ENCODE results near the gene RAB17. TPM values are rescaled to one million over a fixed set of nuclear protein-coding genes. Genes with fewer than 3 reads are reported as not detected.

Gene RAB17
- total and polyA plus RNA-seq, 2 of the 4 experiments (the other 2 are of a cell fraction) = 0.41 TPM; not detected in 1

DNA sequence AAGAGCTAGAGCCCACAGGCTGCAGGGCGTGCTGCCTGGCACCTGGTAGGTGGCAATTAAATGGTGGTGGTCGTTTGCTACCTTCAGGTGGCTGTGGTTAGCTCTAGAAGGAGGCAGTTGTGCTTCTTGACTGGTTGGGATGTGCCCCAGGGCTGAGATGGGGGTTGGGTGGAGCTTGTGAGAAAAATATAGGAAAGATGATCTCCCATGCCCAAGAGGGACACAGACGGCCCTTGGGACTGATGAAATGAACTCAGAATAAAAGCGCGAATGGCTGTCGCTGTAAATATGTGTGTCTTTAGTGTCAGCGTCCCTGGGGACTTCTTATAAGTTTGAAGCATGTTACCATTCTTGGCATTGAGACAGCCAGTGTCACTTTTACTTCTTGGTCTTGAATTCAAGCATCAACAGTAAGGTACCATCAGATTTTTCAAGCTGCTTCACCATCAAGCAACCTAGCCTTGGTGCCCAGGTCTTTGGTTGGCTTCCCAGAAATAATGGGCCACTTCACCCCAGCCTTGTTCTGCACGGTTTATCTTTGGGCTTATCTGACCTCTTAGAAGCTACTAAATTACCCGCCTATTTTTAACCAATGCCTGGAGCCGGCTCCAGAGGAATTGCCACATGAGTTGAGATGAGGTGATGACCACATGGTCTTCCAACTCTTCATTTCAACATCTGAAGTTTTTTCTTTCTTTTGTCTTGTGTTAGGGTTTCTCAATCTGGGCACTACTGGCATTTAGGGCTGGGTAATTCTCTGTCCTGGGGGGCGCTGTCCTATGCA, 48.7 kb upstream of the RAB17 start:
- intact Hi-C loops (cut with micrococcal nuclease) (no loop called here), dilution Hi-C loops (cut with HindIII; ENCODE audit: low sequenced_read_pairs, unreplicated experiment) (no loop called here), in situ Hi-C loops (cut with MboI; ENCODE audit: low sequenced_read_pairs) (no loop called here)
- DNase-seq (no peak), ATAC-seq (ENCODE audit: low read depth) (no peak)
- TF ChIP-seq SMC3 (IDR thresholded peaks at IDR 0.05; ENCODE audit: low read depth, low read length) = no peak
- TF ChIP-seq, protein P1, sequence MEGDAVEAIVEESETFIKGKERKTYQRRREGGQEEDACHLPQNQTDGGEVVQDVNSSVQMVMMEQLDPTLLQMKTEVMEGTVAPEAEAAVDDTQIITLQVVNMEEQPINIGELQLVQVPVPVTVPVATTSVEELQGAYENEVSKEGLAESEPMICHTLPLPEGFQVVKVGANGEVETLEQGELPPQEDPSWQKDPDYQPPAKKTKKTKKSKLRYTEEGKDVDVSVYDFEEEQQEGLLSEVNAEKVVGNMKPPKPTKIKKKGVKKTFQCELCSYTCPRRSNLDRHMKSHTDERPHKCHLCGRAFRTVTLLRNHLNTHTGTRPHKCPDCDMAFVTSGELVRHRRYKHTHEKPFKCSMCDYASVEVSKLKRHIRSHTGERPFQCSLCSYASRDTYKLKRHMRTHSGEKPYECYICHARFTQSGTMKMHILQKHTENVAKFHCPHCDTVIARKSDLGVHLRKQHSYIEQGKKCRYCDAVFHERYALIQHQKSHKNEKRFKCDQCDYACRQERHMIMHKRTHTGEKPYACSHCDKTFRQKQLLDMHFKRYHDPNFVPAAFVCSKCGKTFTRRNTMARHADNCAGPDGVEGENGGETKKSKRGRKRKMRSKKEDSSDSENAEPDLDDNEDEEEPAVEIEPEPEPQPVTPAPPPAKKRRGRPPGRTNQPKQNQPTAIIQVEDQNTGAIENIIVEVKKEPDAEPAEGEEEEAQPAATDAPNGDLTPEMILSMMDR (conservative IDR thresholded peaks at IDR 0.05; ENCODE audit: low read depth, low read length) = no peak
- TF ChIP-seq, protein P2, sequence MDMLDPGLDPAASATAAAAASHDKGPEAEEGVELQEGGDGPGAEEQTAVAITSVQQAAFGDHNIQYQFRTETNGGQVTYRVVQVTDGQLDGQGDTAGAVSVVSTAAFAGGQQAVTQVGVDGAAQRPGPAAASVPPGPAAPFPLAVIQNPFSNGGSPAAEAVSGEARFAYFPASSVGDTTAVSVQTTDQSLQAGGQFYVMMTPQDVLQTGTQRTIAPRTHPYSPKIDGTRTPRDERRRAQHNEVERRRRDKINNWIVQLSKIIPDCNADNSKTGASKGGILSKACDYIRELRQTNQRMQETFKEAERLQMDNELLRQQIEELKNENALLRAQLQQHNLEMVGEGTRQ (IDR thresholded peaks at IDR 0.05; ENCODE audit: low read depth, low read length) = no peak
- TF ChIP-seq MAFK (IDR thresholded peaks at IDR 0.05; ENCODE audit: low read depth, low read length) = no peak
- no peak for TF ChIP-seq RCOR1 (IDR thresholded peaks at IDR 0.05; ENCODE audit: insufficient replicate concordance, low read length)
- no peak for TF ChIP-seq CHD1 (IDR thresholded peaks at IDR 0.05; ENCODE audit: low read depth, low read length)
- TF ChIP-seq, protein P3, sequence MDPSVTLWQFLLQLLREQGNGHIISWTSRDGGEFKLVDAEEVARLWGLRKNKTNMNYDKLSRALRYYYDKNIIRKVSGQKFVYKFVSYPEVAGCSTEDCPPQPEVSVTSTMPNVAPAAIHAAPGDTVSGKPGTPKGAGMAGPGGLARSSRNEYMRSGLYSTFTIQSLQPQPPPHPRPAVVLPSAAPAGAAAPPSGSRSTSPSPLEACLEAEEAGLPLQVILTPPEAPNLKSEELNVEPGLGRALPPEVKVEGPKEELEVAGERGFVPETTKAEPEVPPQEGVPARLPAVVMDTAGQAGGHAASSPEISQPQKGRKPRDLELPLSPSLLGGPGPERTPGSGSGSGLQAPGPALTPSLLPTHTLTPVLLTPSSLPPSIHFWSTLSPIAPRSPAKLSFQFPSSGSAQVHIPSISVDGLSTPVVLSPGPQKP (IDR thresholded peaks at IDR 0.05; ENCODE audit: borderline replicate concordance, low read depth, low read length) = no peak
- TF ChIP-seq MAZ (IDR thresholded peaks at IDR 0.05; ENCODE audit: borderline replicate concordance, low read depth, low read length) = no peak
- no peak for TF ChIP-seq POLR2A (IDR thresholded peaks at IDR 0.05; ENCODE audit: low read depth, low read length)
- no peak for TF ChIP-seq MXI1 (IDR thresholded peaks at IDR 0.05; ENCODE audit: borderline replicate concordance, low read depth, low read length)
- TF ChIP-seq NFE2L2 (IDR thresholded peaks at IDR 0.05; ENCODE audit: low read depth, low read length) = no peak
- TF ChIP-seq FOS (IDR thresholded peaks at IDR 0.05; ENCODE audit: low read depth, low read length) = no peak
- no peak for TF ChIP-seq BHLHE40 (IDR thresholded peaks at IDR 0.05; ENCODE audit: low read depth, low read length)
- TF ChIP-seq RFX5 (IDR thresholded peaks at IDR 0.05; ENCODE audit: low read depth, low read length) = no peak
- no peak for TF ChIP-seq CEBPB (IDR thresholded peaks at IDR 0.05; ENCODE audit: low read depth, low read length)
- TF ChIP-seq RAD21 (IDR thresholded peaks at IDR 0.05; ENCODE audit: low read length) = no peak
- Histone ChIP-seq H4K8ac (ENCODE audit: low read depth in 2 of 2, low read length in 2 of 2) (no peak overlapping the region), H2BK5ac (ENCODE audit: low read depth, low read length, poor library complexity, severe bottlenecking) (no peak overlapping the region), H2AK9ac (replicated peaks; ENCODE audit: low read depth, low read length, poor library complexity) (no peak overlapping the region), H3K4me2 (ENCODE audit: low read depth, low read length) (no peak overlapping the region), H3K4me1 (ENCODE audit: control insufficient read depth, insufficient read depth, low read length) (no peaks in the 10 kb centered on the region; the same call in 1 of the 2 replicates), H3K9ac (ENCODE audit: low read depth, low read length) (no peak overlapping the region), H3K18ac (ENCODE audit: low read depth, low read length) (no peak overlapping the region), H2BK20ac (ENCODE audit: low read depth, low read length) (no peak overlapping the region), H2BK120ac (ENCODE audit: low read depth, low read length) (no peak overlapping the region), H2BK15ac (ENCODE audit: low read depth, low read length) (no peak overlapping the region), H3K9me3 (ENCODE audit: control insufficient read depth, insufficient read depth, low read length) (no peaks in the 10 kb centered on the region), H3K4ac (ENCODE audit: low read depth, low read length) (no peak overlapping the region), H4K20me1 (ENCODE audit: insufficient read depth, low read length) (peaks cover 46% of the 10 kb centered on the region), H3K4me3 (ENCODE audit: insufficient read depth, low read depth, low read length) (no peak overlapping the region), H4K91ac (ENCODE audit: insufficient read depth, low read depth, low read length) (no peak overlapping the region), H3K27me3 (ENCODE audit: control insufficient read depth, insufficient read depth, low read length) (no peaks in the 10 kb centered on the region), H3K14ac (replicated peaks; ENCODE audit: low read depth, low read length) (no peak overlapping the region), H3K23ac (ENCODE audit: low read depth, low read length) (no peak overlapping the region), H3K27ac (ENCODE audit: insufficient read depth, low read length) (no peak overlapping the region), H3K9me1 (ENCODE audit: insufficient read depth, low read length) (peaks cover 11% of the 10 kb centered on the region), H4K5ac (ENCODE audit: low read depth, low read length) (no peak overlapping the region), H3K56ac (ENCODE audit: extremely low read depth, insufficient read depth, low read length) (no peak overlapping the region), H3K79me1 (ENCODE audit: low read depth in 1 of 2, low read length in 2 of 2) (peaks cover 45 to 88% of the 10 kb centered on the region in 2 experiments), H2AK5ac (ENCODE audit: low read depth, low read length) (no peak overlapping the region), H3K36me3 (ENCODE audit: control insufficient read depth, insufficient read depth, low read length) (peaks cover 3% of the 10 kb centered on the region; the same call in 1 of the 2 replicates), H2AFZ (replicated peaks; ENCODE audit: low read length, poor library complexity) (no peak overlapping the region)
- BruUV-seq (replicated peaks) = no TSS peak
- 100% methylated on average over 2 of the region's 11 CpGs; no CpG with 5 or more reads in 1 of the 2 experiments for WGBS, 2 experiments (ENCODE audit: extremely low coverage in 2 of 2, insufficient read length in 1 of 2)
- ChIA-PET POLR2A (ENCODE audit: unreplicated experiment) (no interaction called here), CTCF (no interaction called here)

All from IMR-90 (cell line).